Spleen (tissue), 7 donors: ENCODE measurements around the gene PPP2R3B.

ENCODE experiments used
- CTCF ChIP-seq, 11 experiments: fragments of 200-600 bp in 7 of 11; fragments of 450-650 bp in 4 of 11; sonication (generic) in 4 of 11; IDR thresholded peaks in 8 of 11; conservative IDR thresholded peaks in 3 of 11; 1 replicate in 7 of 11; 2 replicates in 4 of 11; pipeline versions ENCODE4 v1.4.0 to v1.8.0; 2016 to 2021; ENCODE audit warnings: antibody characterized with exemption in 11 of 11, inconsistent platforms in 4 of 11, mild to moderate bottlenecking in 1 of 11
- POLR2A ChIP-seq, 3 donors: fragments of 450-650 bp; IDR thresholded peaks; one replicate each; pipeline ENCODE4 v1.5.1; 2017; ENCODE audit warnings: antibody characterized with exemption in 3 of 3, mild to moderate bottlenecking in 1 of 3
- POLR2AphosphoS5 ChIP-seq, 3 donors: sonication (generic); formaldehyde crosslinking; IDR thresholded peaks; one replicate each; pipeline ENCODE4 v1.5.1; 2017; ENCODE audit warnings: antibody characterized with exemption in 3 of 3
- donor health status: DM: no; HTN: no; CAD: no; lungs with moderate emphysema.
- donor health status: DM: no; HTN: no; CAD: no.
- donor health status: DM: no; HTN: no; CAD: no.

- TF ChIP-seq POLR2AphosphoS5 (IDR thresholded peaks at IDR 0.05) (no peak), CTCF (IDR thresholded peaks at IDR 0.05 in 8 of 11, conservative IDR thresholded peaks at IDR 0.05 in 3 of 11) (no peak), POLR2A (IDR thresholded peaks at IDR 0.05) (no peak)
These were observed 46.6 kb downstream of the PPP2R3B start for GRCh38 chrX:340121-340520.
